Umbilical cord (tissue), 2 donors: ENCODE results near the gene CRABP2. TPM values are rescaled to one million over a fixed set of nuclear protein-coding genes. Genes with fewer than 3 reads are reported as not detected.

Source experiments
- DNase-seq: peaks from one replicate; pipeline ENCODE4 v3.0.0-alpha.2; 2015; ENCODE audit warnings: low spot score
- total RNA-seq: library from RNA; depleted of rRNA; stranded (reverse); fragments of >200 nt; gene quantifications from one replicate; pipeline ENCODE4 v1.2.3, GENCODE V29; 2014; ENCODE audit warnings: low replicate concordance; ENCODE audit not compliant: insufficient read depth

Gene CRABP2
- total RNA-seq, 1 donor from 2014 or later, result 46.7 TPM

GRCh38 chr1:156668801-156669637, 36.4 kb downstream of the CRABP2 start:
- no peak for DNase-seq

- peak; percentile 61 for DNase-seq
These were observed 37.2 kb downstream of the CRABP2 start for GRCh38 chr1:156667968-156668709.

GRCh38 chr1:156667610-156667967, 37.8 kb downstream of the CRABP2 start:
- peak; percentile 74 for DNase-seq

DNA sequence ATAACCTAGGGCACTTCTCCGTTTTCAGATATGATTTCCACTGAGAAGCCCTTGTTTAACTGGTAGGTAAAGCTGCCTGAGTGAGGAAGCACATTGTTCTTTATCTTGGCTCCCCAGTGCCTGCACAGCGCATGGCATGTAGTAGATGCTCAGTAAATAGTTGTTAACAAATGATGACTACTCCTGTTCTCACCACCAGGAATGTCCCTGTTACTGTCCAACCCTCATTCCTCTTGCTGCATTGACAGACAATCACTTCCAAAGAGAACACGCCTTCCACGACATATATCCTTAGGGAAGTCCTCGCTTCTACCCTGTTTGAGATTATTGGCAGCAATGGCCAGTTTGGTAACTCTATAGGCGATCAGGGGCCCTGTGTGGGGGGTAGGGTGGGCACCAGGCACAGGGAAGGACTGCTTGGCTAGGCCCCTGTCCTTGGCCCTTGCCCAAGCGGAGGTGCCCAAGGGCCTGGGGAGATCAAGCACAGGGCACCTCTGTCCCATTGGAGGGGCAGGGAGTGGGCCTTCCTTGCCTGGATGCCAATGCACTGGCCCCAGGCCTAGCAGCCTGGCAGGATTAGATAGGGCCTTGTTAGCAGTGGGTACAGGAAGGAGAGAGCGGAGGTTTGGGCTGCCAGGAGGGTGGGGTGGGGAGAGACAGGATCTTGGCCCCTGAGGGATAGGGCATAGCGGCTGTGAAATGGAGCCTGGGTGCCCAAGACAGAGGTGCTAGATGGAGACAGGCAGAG, 38.3 kb downstream of the CRABP2 start:
- no peak for DNase-seq

DNA sequence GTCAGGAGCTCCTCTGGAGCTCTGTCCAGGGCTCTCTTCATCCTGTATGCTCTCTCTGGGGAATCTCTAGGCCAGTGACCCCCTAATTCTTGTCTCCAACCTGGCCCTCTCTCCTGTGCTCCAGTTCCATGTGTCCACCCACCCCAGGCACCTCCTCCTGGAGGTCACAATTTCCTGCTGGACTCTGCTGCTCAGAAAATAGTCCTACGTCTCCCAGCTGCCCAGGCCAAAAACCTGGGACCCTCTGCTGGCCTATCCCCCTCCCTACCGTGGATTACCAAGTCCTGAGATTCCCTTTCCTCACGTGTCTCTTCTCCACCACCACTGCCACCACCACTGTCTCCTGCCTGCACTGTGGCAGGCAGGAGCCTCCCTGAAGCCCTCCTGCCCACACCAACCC, 39.8 kb downstream of the CRABP2 start:
- no peak for DNase-seq

DNA sequence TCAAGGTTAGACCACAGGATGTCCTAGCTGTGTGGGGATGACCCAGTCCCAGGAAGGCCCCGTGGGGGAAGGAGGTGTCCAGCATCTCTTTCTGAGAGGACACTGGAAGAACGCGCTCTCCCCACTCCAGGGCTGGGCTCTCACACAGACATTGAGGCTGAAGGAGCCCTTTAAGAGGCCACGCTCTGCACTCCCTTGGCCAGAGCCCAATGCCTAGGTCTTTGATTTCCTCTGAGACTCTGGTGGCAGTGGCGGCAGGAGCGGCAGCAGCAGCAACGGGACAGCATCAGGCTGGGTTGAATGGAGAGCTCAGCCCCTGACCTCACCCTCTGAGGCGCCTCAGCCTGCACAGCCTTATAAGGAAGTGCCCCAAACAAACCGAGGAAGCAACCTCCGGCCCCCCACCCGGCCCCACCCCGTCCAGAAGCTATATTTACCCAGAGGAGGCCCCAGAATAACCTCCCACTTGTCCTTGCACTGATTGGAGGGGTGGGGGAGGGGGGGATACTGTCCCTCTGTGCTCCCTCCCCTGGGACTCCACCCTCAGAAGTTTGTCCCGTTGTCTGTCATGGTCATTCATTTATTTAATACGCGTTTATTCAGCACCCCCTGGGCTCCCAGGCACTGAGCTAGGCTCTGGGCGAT, 40.5 kb downstream of the CRABP2 start:
- DNase-seq, result peak; percentile 54

- DNase-seq, result no peak
These were observed 41.2 kb downstream of the CRABP2 start for GRCh38 chr1:156664046-156664766.

DNA sequence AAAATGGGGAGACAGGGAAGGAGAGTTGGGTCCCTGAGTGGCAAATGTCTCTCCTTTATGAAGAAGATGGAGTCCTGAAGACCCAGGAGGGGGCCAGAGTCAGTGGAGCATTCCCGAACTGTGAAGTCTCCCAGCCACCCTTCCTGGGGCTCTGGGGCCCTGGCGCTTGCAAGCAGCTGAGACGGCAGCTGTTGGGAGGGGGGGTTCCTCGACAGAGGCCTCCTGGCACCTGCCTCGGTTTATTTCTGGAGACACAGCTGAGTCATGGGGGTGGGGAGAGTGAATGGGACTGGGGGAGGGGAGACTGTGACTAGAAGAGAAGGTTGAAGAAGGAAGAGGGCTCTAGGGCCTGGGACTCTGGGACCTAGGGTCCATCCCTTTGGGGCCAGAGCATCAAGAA, 42.2 kb downstream of the CRABP2 start:
- DNase-seq, result peak; percentile 54

DNA sequence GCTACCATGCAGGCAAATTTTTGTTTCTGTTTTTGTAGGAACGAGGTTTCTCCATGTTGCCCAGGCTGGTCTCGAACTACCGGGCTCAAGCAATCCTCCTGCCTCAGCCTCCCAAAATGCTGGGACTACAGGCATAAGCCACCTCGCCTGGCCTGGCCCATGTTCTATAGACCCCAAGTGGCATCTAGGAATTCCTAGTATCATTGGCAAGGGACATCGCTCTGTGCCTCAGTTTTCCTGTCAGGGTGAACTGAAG, 42.7 kb downstream of the CRABP2 start:
- no peak for DNase-seq

DNA sequence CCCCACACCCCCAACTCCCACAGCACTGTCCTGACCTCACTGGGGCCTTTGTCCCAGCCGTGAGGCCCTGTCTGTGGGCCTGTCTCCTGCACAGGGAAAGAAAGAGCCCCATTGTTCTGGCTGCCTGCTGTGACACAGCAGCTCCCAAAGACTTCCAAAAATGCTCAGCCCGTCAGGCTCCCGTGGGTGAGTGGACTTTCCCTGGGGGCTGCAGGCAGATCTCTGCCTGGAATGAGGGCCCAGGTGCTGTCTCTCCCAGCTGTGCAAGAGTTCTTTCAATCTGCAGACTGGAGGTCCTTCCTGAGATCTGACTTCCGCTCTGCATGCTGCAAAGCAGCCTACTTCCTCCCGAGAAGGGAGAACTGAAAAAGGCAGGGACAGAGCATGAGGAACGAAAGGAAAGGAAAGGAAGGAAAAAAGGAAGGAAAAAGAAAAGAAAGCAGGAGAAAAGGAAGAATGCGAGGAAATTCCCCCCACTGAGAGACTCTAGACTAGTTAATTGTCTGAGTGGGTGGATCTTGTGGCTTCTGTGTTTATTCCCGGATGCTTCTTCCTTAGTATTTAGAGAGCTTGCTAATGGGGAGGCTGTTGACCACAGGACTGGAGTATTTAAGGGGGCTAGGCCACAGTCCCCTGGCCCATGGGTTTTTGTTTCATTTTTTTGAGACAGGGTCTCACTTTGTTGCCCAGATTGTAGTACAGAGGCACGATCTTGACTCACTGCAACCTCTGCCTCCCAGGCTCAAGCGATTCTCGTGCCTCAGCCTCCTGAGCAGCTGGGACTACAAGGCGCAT, 43.2 kb downstream of the CRABP2 start:
- DNase-seq, result no peak

DNA sequence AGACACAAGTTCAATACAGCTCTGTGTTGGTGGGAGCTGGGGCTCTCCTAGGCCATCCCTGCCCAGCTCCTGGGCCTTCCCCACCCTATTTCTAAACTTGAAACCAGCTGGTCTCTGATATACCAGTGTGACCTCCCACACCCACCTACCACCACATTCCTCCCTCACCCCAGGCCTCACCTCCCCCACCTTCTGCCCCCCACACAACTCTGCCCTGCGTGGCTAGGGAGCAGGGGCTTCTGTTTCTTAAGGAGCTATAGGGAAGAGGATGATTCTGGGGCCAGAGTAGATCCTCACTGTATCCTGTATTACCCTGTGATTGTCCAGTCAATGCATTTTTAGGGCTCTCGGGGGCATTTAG, 44.7 kb downstream of the CRABP2 start:
- DNase-seq, result no peak

GRCh38 chr1:156659988-156660751, 45.2 kb downstream of the CRABP2 start:
- DNase-seq, result peak; percentile 96

GRCh38 chr1:156659661-156659987, 45.8 kb downstream of the CRABP2 start:
- DNase-seq, result no peak

DNA sequence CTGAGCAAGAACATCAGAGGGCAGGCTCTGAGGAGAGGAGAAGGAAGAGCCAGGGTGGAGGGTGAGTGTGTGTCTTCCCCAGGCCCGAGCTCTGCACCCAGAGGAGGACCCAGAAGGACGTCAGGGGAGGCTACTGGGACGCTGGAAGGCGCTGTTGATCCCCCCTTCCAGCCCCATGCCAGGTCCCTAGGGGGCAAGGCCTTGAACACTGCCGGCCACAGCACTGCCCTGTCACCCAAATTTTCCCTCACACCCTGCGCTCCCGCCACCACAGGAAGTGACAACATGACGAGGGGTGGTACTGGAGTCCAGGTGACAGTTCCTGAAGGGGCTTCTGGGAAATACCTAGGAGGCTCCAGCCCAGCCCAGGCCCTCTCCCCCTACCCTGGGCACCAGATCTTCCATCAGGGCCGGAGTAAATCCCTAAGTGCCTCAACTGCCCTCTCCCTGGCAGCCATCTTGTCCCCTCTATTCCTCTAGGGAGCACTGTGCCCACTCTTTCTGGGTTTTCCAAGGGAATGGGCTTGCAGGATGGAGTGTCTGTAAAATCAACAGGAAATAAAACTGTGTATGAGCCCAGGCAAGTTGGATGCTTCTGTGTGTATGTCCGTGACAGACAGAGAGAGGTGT, 46.3 kb downstream of the CRABP2 start:
- no peak for DNase-seq

GRCh38 chr1:156658496-156658895, 46.9 kb downstream of the CRABP2 start:
- DNase-seq, result no peak

GRCh38 chr1:156657741-156658319, 47.6 kb downstream of the CRABP2 start:
- no peak for DNase-seq

- peak; percentile 87 for DNase-seq
These were observed 48.3 kb downstream of the CRABP2 start for GRCh38 chr1:156656806-156657740.

DNA sequence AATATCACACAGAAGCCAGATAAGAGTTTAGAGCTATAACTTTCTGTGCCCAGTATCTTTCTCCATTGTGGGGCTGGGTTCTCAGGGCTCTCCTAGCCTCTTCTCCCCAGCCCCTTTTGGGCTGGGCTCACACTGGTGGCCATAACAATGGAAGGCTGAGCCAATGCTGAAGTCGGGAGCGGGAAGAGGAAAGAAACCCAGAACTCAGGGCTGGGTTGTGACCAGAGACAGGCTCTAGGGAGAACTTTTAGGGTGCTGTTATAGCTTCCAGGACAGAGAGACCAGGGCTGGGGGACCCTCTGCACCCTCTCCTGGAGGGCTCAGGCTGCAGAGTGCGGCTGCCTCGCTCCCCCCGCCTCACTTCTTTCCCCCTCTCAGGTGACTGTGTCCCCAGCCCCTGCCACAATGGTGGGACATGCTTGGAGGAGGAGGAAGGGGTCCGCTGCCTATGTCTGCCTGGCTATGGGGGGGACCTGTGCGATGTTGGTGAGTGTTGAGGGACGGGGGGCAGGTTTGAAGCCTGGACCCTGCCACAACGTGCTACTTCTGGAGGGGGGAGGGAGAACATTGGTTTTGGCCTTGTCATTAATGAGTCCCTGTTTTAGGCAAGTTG, 49.4 kb downstream of the CRABP2 start:
- no peak for DNase-seq
